Heart left ventricle (tissue), 16 donors: ENCODE measurements around the gene TRIM67. TPM values are rescaled to one million over a fixed set of nuclear protein-coding genes. Genes with fewer than 3 reads are reported as not detected.
"Not testable (repeated sequence)": the region's sequence is repeated elsewhere in the genome, so short reads cannot be mapped to it uniquely, and the experiment has no call there.

Source experiments
- ATAC-seq, 4 donors: fragments of 200-7000 bp; cut with Tn5 transposase; one replicate each; pipeline ENCODE4 v1.9.1; 2020 to 2022; ENCODE audit warnings: moderate library complexity in 4 of 4, mild to moderate bottlenecking in 3 of 4, moderate number of reproducible peaks in 1 of 4
- DNase-seq, 5 donors: peaks; one replicate each; pipeline ENCODE4 v3.0.0-alpha.2; 2020
- H3K27ac ChIP-seq, 12 donors: fragments of 200-600 bp; sonication (generic) in 4 of 12; one replicate each; pipeline versions ENCODE4 v1.5.0 to v1.8.0; 2016 to 2022; ENCODE audit warnings: mild to moderate bottlenecking in 2 of 12
- H3K27me3 ChIP-seq, 9 donors: fragments of 200-600 bp; sonication (generic) in 2 of 9; one replicate each; pipeline versions ENCODE4 v1.5.1 to v1.8.0; 2016 to 2022; ENCODE audit warnings: mild to moderate bottlenecking in 3 of 9
- H3K36me3 ChIP-seq, 9 donors: fragments of 200-600 bp; sonication (generic) in 2 of 9; one replicate each; pipeline versions ENCODE4 v1.5.0 to v1.8.0; 2018 to 2022; ENCODE audit warnings: mild to moderate bottlenecking in 2 of 9
- H3K4me1 ChIP-seq, 12 donors: fragments of 200-600 bp; sonication (generic) in 4 of 12; one replicate each; pipeline versions ENCODE4 v1.5.0 to v1.8.0; 2016 to 2022; ENCODE audit warnings: mild to moderate bottlenecking in 3 of 12
- H3K4me3 ChIP-seq, 12 donors: fragments of 200-600 bp; sonication (generic) in 4 of 12; one replicate each; pipeline versions ENCODE4 v1.5.0 to v1.8.0; 2017 to 2022; ENCODE audit warnings: mild to moderate bottlenecking in 9 of 12, moderate library complexity in 4 of 12
- H3K9me3 ChIP-seq, 12 donors: fragments of 200-600 bp; sonication (generic) in 4 of 12; one replicate each; pipeline versions ENCODE4 v1.5.0 to v1.8.0; 2016 to 2022; ENCODE audit warnings: mild to moderate bottlenecking in 1 of 12
- POLR2A ChIP-seq, 2 donors: fragments of 450-650 bp; IDR thresholded peaks; one replicate each; pipeline ENCODE4 v1.6.1; 2017; ENCODE audit warnings: antibody characterized with exemption in 2 of 2, mild to moderate bottlenecking in 2 of 2, moderate library complexity in 2 of 2
- WGBS, 4 donors: extraction: QIAGEN DNeasy Blood & Tissue Kit in 2 of 4; methylation state at CpG; one replicate each; pipeline versions ENCODE4 v1.1.5 to v1.1.7; 2013 to 2018; 5-methylcytosine and 5-hydroxymethylcytosine counted together
- intact Hi-C, 10 donors: fragments of 100-400 bp; cut with DNase I; formaldehyde crosslinking; loops; one replicate each; pipeline versions ENCODE4 v1.11.1 to v1.14.2; 2022
- polyA plus RNA-seq, 2 donors: library from polyadenylated mRNA; stranded (reverse); fragments of 200-250 nt; gene quantifications; one replicate each; pipeline ENCODE4 v1.2.3, GENCODE V29; 2013
- total RNA-seq, 9 donors: library from RNA; depleted of rRNA in 2 of 9; stranded (reverse); fragments of >200 nt in 2 of 9; fragmentation: NEBNext Ultra II Directional in 3 of 9; extraction: Animal tissue kit (Norgen Biotek cat#: 25700) in 3 of 9; gene quantifications; one replicate each; pipeline versions ENCODE4 v1.1.0 to v1.2.4, GENCODE V29; 2016 to 2023
- TF ChIP-seq, protein P1 (sequence below), 12 donors: fragments of 200-600 bp; sonication (generic) in 4 of 12; IDR thresholded peaks; one replicate each; pipeline versions ENCODE4 v1.5.0 to v1.8.0; 2018 to 2022; ENCODE audit warnings: antibody characterized with exemption in 12 of 12, mild to moderate bottlenecking in 5 of 12
- donor health status: ischemic (EF 13 %, LVEDD 7.1; RV severe dilation, severe dysfunction).
- donor health status: healthy with polysubstance abuse.
- donor health status: DM: no; HTN: yes; CAD: no.
- donor health status: DM: no; HTN: no; CAD: no.
- donor health status: ischemic (EF 25% LVEDD 6.9; RV normal size, moderate dysfunction).
- donor health status: ischemic (EF 25% LVEDD 5.7; RV mildly dilated, moderate dysfunction).
- donor health status: healthy.
- donor health status: DM: yes; HTN: yes; CAD: no.
- donor health status: ischemic (EF 35%, LVEDD 5.7; RV mildly dilated, moderate dysfunction).
- donor health status: nonischemic (EF 11% LVEDD 7.7; RV severe dilation, severe dysfunction).
- donor health status: DM: yes; HTN: yes; CAD: no.
- donor health status: PGD.
- donor health status: ischemic (EF 29% LVEDD 5.4; RV normal size, mild dysfunction).
- donor health status: nonischemic (EF 23%, LVEDD 6.1; RV moderate dilation, normal function).

The TRIM67 gene
- total and polyA plus RNA-seq, 11 donors = 0.12 to 0.16 (median 0.13) TPM; not detected in 8

DNA sequence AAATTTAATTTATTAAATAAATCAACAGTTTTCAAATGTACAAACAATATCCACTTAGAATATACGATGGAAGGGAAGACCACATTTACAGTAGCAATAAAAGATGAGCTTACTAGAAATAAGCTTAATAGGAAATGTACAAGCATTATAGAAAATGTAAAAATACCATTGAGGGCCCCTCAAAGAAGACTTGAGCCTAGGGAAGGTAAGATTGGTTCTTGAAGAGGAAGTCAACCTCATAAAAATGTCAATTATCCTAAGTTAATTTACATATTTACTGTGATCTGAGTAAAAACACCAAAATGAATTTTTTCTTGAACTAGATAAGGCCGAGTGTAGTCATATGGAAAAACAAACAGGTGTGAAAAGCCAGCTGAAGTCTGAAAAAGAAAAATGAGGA lies 39.7 kb upstream of the TRIM67 start:
- DNase-seq (no peak), ATAC-seq (no peak)
- no peaks in the 10 kb centered on the region for H3K36me3 ChIP-seq
- H3K9me3 ChIP-seq = peaks cover 0 to 15% (median 7%) of the 10 kb centered on the region in 12 donors
- intact Hi-C loops = no loop called here
- TF ChIP-seq, protein P1, sequence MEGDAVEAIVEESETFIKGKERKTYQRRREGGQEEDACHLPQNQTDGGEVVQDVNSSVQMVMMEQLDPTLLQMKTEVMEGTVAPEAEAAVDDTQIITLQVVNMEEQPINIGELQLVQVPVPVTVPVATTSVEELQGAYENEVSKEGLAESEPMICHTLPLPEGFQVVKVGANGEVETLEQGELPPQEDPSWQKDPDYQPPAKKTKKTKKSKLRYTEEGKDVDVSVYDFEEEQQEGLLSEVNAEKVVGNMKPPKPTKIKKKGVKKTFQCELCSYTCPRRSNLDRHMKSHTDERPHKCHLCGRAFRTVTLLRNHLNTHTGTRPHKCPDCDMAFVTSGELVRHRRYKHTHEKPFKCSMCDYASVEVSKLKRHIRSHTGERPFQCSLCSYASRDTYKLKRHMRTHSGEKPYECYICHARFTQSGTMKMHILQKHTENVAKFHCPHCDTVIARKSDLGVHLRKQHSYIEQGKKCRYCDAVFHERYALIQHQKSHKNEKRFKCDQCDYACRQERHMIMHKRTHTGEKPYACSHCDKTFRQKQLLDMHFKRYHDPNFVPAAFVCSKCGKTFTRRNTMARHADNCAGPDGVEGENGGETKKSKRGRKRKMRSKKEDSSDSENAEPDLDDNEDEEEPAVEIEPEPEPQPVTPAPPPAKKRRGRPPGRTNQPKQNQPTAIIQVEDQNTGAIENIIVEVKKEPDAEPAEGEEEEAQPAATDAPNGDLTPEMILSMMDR (IDR thresholded peaks at IDR 0.05) = no peak
- TF ChIP-seq POLR2A (IDR thresholded peaks at IDR 0.05) = no peak
- no peak overlapping the region for H3K4me3 ChIP-seq
- H3K4me1 ChIP-seq = no peaks in the 10 kb centered on the region
- WGBS, 4 donors = 90 to 94% (median 92%) methylated on average over 2 of the region's 2 CpGs
- H3K27ac ChIP-seq = no peak overlapping the region
- H3K27me3 ChIP-seq = no peaks in the 10 kb centered on the region

DNA sequence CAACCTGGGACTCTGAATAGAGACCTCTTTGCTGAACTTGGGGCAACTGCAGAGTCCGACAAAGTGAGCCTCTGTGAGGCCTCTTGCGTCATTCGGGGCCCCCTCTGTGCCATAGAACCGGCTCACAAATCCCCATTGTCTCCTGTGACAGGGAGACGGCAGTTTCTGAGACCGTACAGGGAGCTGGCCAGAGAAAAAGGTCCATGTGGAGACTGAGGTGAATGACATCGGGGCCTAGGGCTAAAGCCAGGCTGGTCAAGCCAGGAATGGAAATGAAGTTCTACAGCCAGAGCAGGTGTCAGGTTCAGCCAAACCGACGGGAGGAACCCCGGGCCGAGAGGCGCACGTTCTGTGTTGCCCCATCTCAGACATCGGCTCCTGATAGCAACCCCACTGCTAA lies 37.1 kb upstream of the TRIM67 start:
- WGBS, 4 donors = 83 to 89% (median 87%) methylated on average over 14 of the region's 14 CpGs
- no peak overlapping the region for H3K27ac ChIP-seq
- H3K4me1 ChIP-seq = no peaks in the 10 kb centered on the region
- H3K9me3 ChIP-seq = peaks cover 0 to 9% (median 0%) of the 10 kb centered on the region in 12 donors
- no peak for TF ChIP-seq POLR2A (IDR thresholded peaks at IDR 0.05)
- TF ChIP-seq, protein P1 (IDR thresholded peaks at IDR 0.05) = no peak
- ATAC-seq (no peak), DNase-seq (no peak)
- intact Hi-C loops = no loop called here
- H3K4me3 ChIP-seq = no peak overlapping the region
- no peaks in the 10 kb centered on the region for H3K36me3 ChIP-seq
- H3K27me3 ChIP-seq = no peaks in the 10 kb centered on the region

DNA sequence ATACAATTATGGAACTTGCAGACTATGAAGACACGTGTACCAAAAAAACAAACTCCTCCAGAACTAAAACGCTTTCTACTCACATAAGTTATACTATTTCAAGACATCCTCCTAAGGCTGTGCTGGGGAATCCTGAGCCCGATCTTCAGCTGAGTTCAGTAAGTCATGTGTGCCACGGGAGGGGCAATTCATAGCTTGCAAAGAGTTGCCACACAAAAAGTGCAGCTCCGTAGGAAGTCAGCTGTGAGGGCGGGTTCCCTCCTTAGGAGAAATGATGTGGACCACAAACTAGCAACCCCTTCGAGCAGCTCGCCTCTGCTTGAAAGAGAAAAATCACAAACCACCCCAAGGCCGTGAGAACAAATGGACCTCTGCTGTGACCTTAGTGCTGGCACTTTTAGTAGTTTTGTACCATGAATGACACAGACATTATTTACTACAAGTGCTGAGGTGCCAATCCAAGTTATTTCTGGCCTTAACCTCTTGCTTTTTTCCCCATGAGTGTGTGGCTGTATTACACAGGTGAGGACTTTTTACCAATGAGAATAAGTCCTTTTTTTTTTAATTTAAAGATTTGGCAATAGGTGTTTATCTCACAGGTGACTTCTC lies 35.8 kb upstream of the TRIM67 start:
- intact Hi-C loops = no loop called here
- ATAC-seq = no peak
- no peaks in the 10 kb centered on the region for H3K27me3 ChIP-seq
- 69 to 78% (median 77%) methylated on average over 9 of the region's 9 CpGs for WGBS, 4 donors
- H3K4me3 ChIP-seq = no peak overlapping the region
- peaks cover 0 to 3% (median 0%) of the 10 kb centered on the region in 12 donors for H3K9me3 ChIP-seq
- H3K36me3 ChIP-seq = no peaks in the 10 kb centered on the region
- DNase-seq = no peak
- H3K4me1 ChIP-seq = no peaks in the 10 kb centered on the region
- no peak for TF ChIP-seq POLR2A (IDR thresholded peaks at IDR 0.05)
- TF ChIP-seq, protein P1 (IDR thresholded peaks at IDR 0.05) = no peak
- no peak overlapping the region for H3K27ac ChIP-seq

DNA sequence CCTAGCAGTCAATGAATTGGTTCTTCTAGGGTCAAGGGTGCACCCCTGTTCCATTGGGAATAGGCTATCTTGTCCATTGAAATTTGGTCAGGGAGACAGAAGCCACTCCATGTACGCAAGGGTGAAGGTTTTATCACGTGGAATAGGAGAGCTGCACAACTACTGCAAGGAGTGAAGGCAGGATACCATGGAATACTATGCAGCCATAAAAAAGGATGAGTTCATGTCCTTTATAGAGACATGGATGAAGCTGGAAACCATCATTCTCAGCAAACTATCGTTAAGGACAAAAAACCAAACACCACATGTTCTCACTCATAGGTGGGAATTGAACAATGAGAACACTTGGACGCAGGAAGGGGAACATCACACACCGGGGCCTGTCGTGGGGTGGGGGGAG lies 34.8 kb upstream of the TRIM67 start:
- H3K36me3 ChIP-seq, H3K4me3 ChIP-seq, H3K9me3 ChIP-seq, DNase-seq, ATAC-seq, H3K27me3 ChIP-seq, H3K27ac ChIP-seq, H3K4me1 ChIP-seq, intact Hi-C loops: not testable (repeated sequence)
- 81 to 87% (median 85%) methylated on average over 6 of the region's 6 CpGs for WGBS, 4 donors

DNA sequence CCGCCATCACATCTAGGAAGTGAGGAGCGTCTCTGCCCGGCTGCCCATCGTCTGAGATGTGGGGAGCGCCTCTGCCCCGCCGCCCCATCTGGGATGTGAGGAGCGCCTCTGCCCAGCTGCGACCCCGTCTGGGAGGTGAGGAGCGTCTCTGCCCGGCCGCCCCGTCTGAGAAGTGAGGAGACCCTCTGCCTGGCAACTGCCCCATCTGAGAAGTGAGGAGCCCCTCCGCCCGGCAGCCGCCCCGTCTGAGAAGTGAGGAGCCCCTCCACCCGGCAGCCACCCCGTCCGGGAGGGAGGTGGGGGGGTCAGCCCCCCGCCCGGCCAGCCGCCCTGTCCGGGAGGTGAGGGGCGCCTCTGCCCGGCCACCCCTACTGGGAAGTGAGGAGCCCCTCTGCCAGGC lies 33.4 kb upstream of the TRIM67 start:
- H3K9me3 ChIP-seq, DNase-seq, H3K4me1 ChIP-seq, intact Hi-C loops, H3K27ac ChIP-seq, H3K27me3 ChIP-seq, H3K4me3 ChIP-seq, ATAC-seq, H3K36me3 ChIP-seq: not testable (repeated sequence)
- WGBS, 4 donors = 90 to 94% (median 92%) methylated on average over 3 to 27 of the region's 27 CpGs
